Heart left ventricle (tissue), 16 donors: ENCODE measurements around the gene OGDH. TPM values are rescaled to one million over a fixed set of nuclear protein-coding genes. Genes with fewer than 3 reads are reported as not detected.

Source experiments
- ATAC-seq, 4 donors: fragments of 200-7000 bp; cut with Tn5 transposase; one replicate each; pipeline ENCODE4 v1.9.1; 2020 to 2022; ENCODE audit warnings: moderate library complexity in 4 of 4, mild to moderate bottlenecking in 3 of 4, moderate number of reproducible peaks in 1 of 4
- DNase-seq, 5 donors: peaks; one replicate each; pipeline ENCODE4 v3.0.0-alpha.2; 2020
- H3K27ac ChIP-seq, 12 donors: fragments of 200-600 bp; sonication (generic) in 4 of 12; one replicate each; pipeline versions ENCODE4 v1.5.0 to v1.8.0; 2016 to 2022; ENCODE audit warnings: mild to moderate bottlenecking in 2 of 12
- H3K27me3 ChIP-seq, 9 donors: fragments of 200-600 bp; sonication (generic) in 2 of 9; one replicate each; pipeline versions ENCODE4 v1.5.1 to v1.8.0; 2016 to 2022; ENCODE audit warnings: mild to moderate bottlenecking in 3 of 9
- H3K36me3 ChIP-seq, 9 donors: fragments of 200-600 bp; sonication (generic) in 2 of 9; one replicate each; pipeline versions ENCODE4 v1.5.0 to v1.8.0; 2018 to 2022; ENCODE audit warnings: mild to moderate bottlenecking in 2 of 9
- H3K4me1 ChIP-seq, 12 donors: fragments of 200-600 bp; sonication (generic) in 4 of 12; one replicate each; pipeline versions ENCODE4 v1.5.0 to v1.8.0; 2016 to 2022; ENCODE audit warnings: mild to moderate bottlenecking in 3 of 12
- H3K4me3 ChIP-seq, 12 donors: fragments of 200-600 bp; sonication (generic) in 4 of 12; one replicate each; pipeline versions ENCODE4 v1.5.0 to v1.8.0; 2017 to 2022; ENCODE audit warnings: mild to moderate bottlenecking in 9 of 12, moderate library complexity in 4 of 12
- H3K9me3 ChIP-seq, 12 donors: fragments of 200-600 bp; sonication (generic) in 4 of 12; one replicate each; pipeline versions ENCODE4 v1.5.0 to v1.8.0; 2016 to 2022; ENCODE audit warnings: mild to moderate bottlenecking in 1 of 12
- CTCF ChIP-seq, 12 donors: fragments of 200-600 bp; sonication (generic) in 4 of 12; IDR thresholded peaks; one replicate each; pipeline versions ENCODE4 v1.5.0 to v1.8.0; 2018 to 2022; ENCODE audit warnings: antibody characterized with exemption in 12 of 12, mild to moderate bottlenecking in 5 of 12
- POLR2A ChIP-seq, 2 donors: fragments of 450-650 bp; IDR thresholded peaks; one replicate each; pipeline ENCODE4 v1.6.1; 2017; ENCODE audit warnings: antibody characterized with exemption in 2 of 2, mild to moderate bottlenecking in 2 of 2, moderate library complexity in 2 of 2
- WGBS, 4 donors: extraction: QIAGEN DNeasy Blood & Tissue Kit in 2 of 4; methylation state at CpG; one replicate each; pipeline versions ENCODE4 v1.1.5 to v1.1.7; 2013 to 2018; 5-methylcytosine and 5-hydroxymethylcytosine counted together
- intact Hi-C, 10 donors: fragments of 100-400 bp; cut with DNase I; formaldehyde crosslinking; loops; one replicate each; pipeline versions ENCODE4 v1.11.1 to v1.14.2; 2022
- polyA plus RNA-seq, 2 donors: library from polyadenylated mRNA; stranded (reverse); fragments of 200-250 nt; gene quantifications; one replicate each; pipeline ENCODE4 v1.2.3, GENCODE V29; 2013
- total RNA-seq, 9 donors: library from RNA; depleted of rRNA in 2 of 9; stranded (reverse); fragments of >200 nt in 2 of 9; fragmentation: NEBNext Ultra II Directional in 3 of 9; extraction: Animal tissue kit (Norgen Biotek cat#: 25700) in 3 of 9; gene quantifications; one replicate each; pipeline versions ENCODE4 v1.1.0 to v1.2.4, GENCODE V29; 2016 to 2023
- donor health status: ischemic (EF 13 %, LVEDD 7.1; RV severe dilation, severe dysfunction).
- donor health status: healthy with polysubstance abuse.
- donor health status: DM: no; HTN: yes; CAD: no.
- donor health status: DM: no; HTN: no; CAD: no.
- donor health status: ischemic (EF 25% LVEDD 6.9; RV normal size, moderate dysfunction).
- donor health status: ischemic (EF 25% LVEDD 5.7; RV mildly dilated, moderate dysfunction).
- donor health status: healthy.
- donor health status: DM: yes; HTN: yes; CAD: no.
- donor health status: ischemic (EF 35%, LVEDD 5.7; RV mildly dilated, moderate dysfunction).
- donor health status: nonischemic (EF 11% LVEDD 7.7; RV severe dilation, severe dysfunction).
- donor health status: DM: yes; HTN: yes; CAD: no.
- donor health status: PGD.
- donor health status: ischemic (EF 29% LVEDD 5.4; RV normal size, mild dysfunction).
- donor health status: nonischemic (EF 23%, LVEDD 6.1; RV moderate dilation, normal function).

The OGDH gene
- total and polyA plus RNA-seq, 11 donors: 247 to 789 (median 633) TPM

DNA sequence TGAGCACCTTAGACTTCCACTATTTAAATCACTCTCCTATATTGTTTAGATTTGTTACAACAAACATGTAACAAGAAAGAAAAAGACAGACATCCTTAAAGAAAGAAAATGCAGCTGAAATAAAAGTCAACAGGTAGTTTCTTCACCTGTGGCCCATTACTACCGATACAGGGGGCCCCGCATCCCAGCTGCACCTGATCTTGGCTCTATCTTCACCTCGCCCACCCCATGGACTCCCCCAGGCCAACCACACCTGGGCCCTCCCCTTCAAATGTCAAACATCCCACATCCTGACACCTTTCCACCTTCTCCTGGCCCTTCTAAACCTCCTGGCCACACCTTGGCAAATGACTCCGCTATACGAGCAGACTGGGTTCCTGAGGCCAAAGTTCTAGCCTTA is 39.7 kb upstream of the OGDH start:
- Histone ChIP-seq H3K27ac (no peak overlapping the region), H3K4me3 (no peak overlapping the region), H3K9me3 (no peaks in the 10 kb centered on the region), H3K4me1 (peaks cover 0 to 11% (median 1%) of the 10 kb centered on the region in 12 donors), H3K27me3 (no peaks in the 10 kb centered on the region), H3K36me3 (peaks cover 4 to 84% (median 77%) of the 10 kb centered on the region in 9 donors)
- WGBS, 4 donors: 90 to 96% (median 93%) methylated on average over 5 of the region's 5 CpGs
- no peak for TF ChIP-seq POLR2A (IDR thresholded peaks at IDR 0.05)
- TF ChIP-seq CTCF (IDR thresholded peaks at IDR 0.05): no peak
- DNase-seq (no peak), ATAC-seq (no peak)
- intact Hi-C loops: loop anchor here in 8 of 10 donors (5.0 to 10.0 kb wide), 8 partner anchors 72 to 332 kb away; partner anchors contain the start of gene NUDCD3 (in 2 of the 8)

GRCh38 chr7:44567884-44568283 is 38.5 kb upstream of the OGDH start:
- no peak for DNase-seq
- no peaks in the 10 kb centered on the region for H3K9me3 ChIP-seq
- peaks cover 4 to 96% (median 89%) of the 10 kb centered on the region in 9 donors for H3K36me3 ChIP-seq
- TF ChIP-seq POLR2A (IDR thresholded peaks at IDR 0.05): no peak
- TF ChIP-seq CTCF (IDR thresholded peaks at IDR 0.05): no peak
- no peaks in the 10 kb centered on the region for H3K27me3 ChIP-seq
- ATAC-seq: no peak
- no peak overlapping the region for H3K27ac ChIP-seq
- H3K4me3 ChIP-seq: no peak overlapping the region
- intact Hi-C loops: loop anchor here in 8 of 10 donors (5.0 to 10.0 kb wide), 8 partner anchors 73 to 333 kb away; partner anchors contain the start of gene NUDCD3 (in 2 of the 8)
- WGBS, 4 donors: 92 to 99% (median 96%) methylated on average over 6 of the region's 6 CpGs
- H3K4me1 ChIP-seq: peaks cover 0 to 19% (median 10%) of the 10 kb centered on the region in 12 donors

- Histone ChIP-seq H3K9me3 (no peaks in the 10 kb centered on the region), H3K36me3 (peaks cover 4 to 89% (median 87%) of the 10 kb centered on the region in 9 donors), H3K27ac (no peak overlapping the region), H3K27me3 (no peaks in the 10 kb centered on the region), H3K4me1 (peaks cover 0 to 24% (median 14%) of the 10 kb centered on the region in 12 donors), H3K4me3 (no peak overlapping the region)
- intact Hi-C loops: loop anchor here in 8 of 10 donors (5.0 to 10.0 kb wide), 8 partner anchors 74 to 334 kb away; partner anchors contain the start of gene NUDCD3 (in 2 of the 8)
- TF ChIP-seq POLR2A (IDR thresholded peaks at IDR 0.05) (no peak), CTCF (IDR thresholded peaks at IDR 0.05) (no peak)
- 87 to 92% (median 92%) methylated on average over 14 to 17 of the region's 17 CpGs for WGBS, 4 donors
- DNase-seq (no peak), ATAC-seq (no peak)
These were observed 37.5 kb upstream of the OGDH start for GRCh38 chr7:44568771-44569560.

DNA sequence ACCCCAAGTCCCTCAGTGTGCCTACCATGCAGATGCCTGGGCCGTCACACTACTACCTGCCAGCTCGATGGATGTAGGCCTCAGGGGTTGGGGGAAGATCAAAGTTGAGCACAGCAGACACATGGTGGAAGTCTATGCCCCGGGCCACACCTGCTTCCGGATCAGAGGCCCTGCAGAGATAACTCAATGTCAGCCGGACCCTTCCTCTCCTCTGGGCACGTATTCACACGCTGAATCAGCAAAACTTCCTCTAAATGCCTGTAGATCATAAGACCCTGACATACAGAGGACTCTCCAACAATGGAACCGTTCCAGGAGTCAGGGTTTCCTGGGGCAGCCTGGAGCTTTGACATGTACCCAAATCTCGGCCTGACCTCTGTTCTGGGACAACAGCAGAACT is 36.5 kb upstream of the OGDH start:
- TF ChIP-seq CTCF (IDR thresholded peaks at IDR 0.05): no peak
- TF ChIP-seq POLR2A (IDR thresholded peaks at IDR 0.05): no peak
- WGBS, 4 donors: 79 to 97% (median 92%) methylated on average over 5 to 9 of the region's 9 CpGs
- Histone ChIP-seq H3K27ac (no peak overlapping the region), H3K36me3 (peaks cover 4 to 81% (median 79%) of the 10 kb centered on the region in 9 donors), H3K4me1 (peaks cover 4 to 33% (median 19%) of the 10 kb centered on the region in 12 donors), H3K4me3 (no peak overlapping the region), H3K9me3 (no peaks in the 10 kb centered on the region), H3K27me3 (no peaks in the 10 kb centered on the region)
- ATAC-seq (no peak), DNase-seq (no peak)
- intact Hi-C loops: loop anchor here in 9 of 10 donors (5.0 to 10.0 kb wide), 9 partner anchors 75 to 545 kb away; partner anchors contain the start of genes NUDCD3 (in 3 of the 9) and TBRG4 (in 1 of the 9)
